GM18505 (cell line): ENCODE data around the gene MSANTD1.

ENCODE experiments used
- ATAC-seq: cut with Tn5 transposase; IDR thresholded peaks from one replicate; pipeline ENCODE4 v1.9.1; 2021; ENCODE audit not compliant: unreplicated experiment
- POLR2A ChIP-seq: IDR thresholded peaks from 4 replicates; pipeline ENCODE4 v1.6.1; 2011; ENCODE audit warnings: borderline replicate concordance; ENCODE audit not compliant: insufficient read depth, insufficient read length; ENCODE audit errors: extremely low read depth

Gene MSANTD1

DNA sequence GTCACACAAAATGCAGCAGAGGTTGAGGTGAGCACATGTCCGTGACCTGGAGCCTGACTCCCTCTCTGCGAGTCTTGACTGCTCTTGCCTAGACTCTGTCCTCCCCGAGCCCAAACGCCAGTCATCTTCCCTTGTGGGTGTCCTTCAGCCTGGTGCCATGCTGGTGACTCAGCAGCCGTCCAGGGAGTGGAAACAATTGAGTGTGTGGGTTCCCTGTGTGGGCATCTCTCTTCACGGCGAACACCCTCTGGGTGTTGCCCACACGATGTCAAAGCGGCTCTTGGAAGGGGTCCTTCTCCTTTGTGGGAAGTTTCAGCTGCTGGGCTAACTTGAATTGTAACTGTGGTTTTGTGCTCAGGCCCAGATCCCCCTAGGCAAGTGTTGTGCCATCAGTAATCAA, 17.5 kb upstream of the MSANTD1 start:
- ATAC-seq: no peak
- no peak for TF ChIP-seq POLR2A

DNA sequence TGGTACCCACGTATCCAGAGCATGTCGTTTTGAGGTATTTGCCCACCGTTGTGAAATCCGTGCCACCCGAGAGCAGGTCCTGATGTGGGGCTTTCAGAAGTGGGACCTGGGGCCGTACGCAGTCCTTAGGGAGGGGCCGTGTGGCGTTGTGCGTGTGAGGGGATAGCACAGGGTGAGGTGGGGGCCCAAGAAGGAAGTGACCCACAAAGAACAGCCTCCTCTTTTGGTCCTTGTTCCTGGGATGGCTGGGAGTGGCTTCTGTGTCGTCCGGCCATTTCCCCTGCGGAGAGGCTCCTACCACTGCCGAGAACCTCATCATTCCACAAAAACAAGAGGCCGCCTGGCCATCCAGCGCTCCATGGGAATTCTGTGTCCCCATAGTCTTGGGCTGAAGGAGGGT, 17.0 kb upstream of the MSANTD1 start:
- ATAC-seq: no peak
- no peak for TF ChIP-seq POLR2A

DNA sequence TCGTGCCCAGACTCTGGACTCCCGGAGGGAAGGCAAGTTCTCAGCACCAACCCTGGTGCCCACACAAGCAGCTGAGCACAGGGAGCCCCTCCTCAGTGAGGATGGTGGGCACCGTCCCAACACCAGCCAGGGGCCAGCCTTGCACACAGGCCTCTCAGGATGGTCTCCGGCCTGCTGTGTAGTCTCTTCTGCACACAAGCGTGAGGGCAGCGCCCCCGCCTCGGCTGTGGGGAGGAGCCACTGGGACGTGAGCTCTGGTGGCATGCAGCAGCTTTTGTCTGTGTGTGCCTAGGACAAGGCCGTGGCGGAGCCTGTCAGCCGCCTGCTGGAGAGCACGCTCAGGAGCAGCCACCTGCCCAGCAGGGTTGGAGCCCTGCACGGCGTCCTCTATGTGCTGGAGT, 16.1 kb upstream of the MSANTD1 start:
- no peak for ATAC-seq

DNA sequence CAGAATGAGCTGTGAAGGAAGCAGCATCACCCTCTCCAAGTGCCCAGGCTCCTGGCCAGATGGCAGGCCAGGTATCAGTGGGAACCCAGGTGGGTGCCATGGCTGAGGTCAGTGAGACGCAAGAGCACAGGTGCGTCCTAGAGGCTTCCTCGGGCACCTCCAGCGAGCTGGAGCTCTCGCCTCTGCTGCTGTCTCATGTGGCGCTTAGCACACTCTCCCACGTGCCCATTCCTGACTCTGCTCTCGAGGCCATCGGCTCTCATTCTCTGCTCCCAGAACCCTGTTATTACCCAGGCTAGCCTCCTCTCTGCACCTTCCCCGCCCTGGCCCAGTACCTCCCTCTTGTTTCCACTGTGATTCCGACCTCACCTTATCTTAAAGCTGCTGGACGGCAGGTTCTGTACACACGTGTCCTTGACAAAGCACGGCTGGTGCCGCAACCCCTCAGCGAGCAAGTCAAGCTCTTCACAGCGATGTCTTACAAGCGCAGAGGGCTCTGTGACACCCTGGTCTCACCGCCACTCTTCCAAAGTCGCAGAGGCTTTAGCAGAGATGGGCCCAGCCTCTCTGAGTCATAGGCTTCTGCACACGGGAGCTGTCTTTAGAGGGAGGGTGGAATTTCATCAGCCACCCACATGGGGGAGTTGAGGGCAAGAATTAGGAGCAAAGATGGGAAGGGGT, 15.4 kb upstream of the MSANTD1 start:
- no peak for TF ChIP-seq POLR2A
- ATAC-seq: no peak

More for the DNA sequence above, 16.1 kb upstream of the MSANTD1 start:
- peak; percentile 12 for TF ChIP-seq POLR2A

DNA sequence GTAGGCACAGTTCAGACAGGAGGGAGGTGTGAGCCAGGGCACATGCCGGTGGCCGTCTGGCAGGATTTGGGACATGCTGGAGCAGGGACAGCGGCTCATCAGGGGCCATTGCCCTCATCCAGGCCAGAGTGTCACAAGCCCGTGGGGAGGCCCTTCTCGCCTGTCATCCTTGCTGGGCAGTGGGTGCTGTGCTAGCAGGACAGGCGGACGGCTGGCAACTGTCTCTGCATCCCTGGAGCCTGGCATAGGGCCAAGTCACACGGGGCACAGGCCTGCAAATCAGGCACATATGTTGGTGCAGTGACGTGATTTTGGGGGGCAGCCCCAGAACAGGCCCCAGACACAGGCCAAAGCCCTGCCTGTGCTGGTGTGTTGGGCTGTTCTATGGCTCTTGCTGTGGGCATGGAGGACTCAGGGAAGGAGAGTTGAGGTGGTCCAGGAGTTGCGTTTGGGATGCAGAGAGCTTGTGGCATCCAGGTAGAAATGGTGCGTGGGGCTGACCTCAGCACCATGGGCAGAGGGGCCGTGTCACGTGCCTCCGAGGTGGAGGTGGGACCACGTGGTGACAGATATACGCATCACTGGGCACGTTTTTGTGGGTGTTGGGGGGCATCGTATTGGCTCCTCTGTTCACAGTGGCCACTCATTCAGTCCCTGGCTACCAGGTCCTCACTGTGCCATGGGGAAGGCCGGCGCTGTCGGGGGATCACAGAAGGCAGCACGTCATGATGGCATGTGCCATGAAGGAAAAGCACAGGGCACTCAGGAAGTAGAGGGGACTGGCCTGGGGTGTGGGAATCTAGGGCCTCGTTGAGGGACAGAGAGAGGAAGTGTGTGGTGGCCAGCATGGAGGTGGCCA, 14.6 kb upstream of the MSANTD1 start:
- TF ChIP-seq POLR2A: no peak
- ATAC-seq: no peak

DNA sequence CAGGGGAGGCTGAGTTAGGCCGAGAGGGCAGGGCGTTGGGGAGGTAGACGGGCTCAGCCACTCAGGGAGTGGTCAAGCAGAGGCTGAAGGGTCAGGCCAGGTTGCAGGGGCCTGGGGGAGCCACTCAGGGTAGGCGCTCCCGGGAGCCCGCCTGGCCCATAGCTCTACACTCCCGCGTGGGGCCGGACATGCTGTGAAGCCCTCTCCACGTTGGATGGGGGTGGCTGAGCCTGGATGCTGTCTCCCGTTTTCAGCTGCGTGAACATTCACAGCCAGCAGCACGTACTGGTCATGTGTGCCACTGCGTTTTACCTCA, 14.0 kb upstream of the MSANTD1 start:
- no peak for ATAC-seq
- TF ChIP-seq POLR2A: no peak

DNA sequence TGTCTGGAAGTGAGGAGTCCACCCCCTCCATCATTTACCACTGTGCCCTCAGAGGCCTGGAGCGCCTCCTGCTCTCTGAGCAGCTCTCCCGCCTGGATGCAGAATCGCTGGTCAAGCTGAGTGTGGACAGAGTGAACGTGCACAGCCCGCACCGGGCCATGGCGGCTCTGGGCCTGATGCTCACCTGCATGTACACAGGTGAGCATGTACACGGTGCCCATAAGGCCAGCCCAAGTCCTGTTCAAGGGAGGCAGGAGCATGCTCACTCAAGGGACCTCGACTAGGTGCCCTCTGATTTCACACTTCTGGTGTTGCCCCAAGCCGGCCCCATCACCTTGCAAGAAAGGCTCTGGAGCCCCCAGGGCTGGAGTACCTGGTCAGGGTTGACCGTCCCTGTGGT, 13.4 kb upstream of the MSANTD1 start:
- no peak for ATAC-seq
- TF ChIP-seq POLR2A: no peak

DNA sequence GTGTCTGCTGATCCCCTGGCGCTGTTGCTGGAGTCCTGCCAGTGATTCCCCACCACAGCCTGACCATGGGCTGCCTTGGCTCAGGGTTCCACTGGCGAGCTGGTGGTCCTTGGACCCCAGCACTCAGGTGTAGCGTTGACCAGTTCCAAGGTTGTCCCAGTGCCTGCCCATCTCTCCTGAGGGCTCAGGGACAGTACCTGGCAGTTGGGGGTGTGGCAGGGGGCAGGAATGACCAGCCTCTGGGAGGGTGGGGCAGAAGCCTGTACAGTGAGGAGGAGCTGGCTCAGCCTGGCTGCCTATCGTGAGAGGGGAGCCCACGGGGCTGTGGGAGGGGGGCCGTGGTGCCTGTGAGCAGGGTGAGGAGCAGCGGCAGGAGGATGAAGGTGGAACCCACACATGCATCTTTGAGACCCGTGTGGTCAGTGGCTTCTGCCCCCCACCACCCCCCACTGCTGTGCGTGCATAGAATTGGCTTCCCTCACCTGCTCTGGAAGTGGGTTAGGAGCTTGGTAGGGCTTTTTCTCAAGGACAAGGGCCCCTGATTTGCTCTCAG, 12.6 kb upstream of the MSANTD1 start:
- no peak for TF ChIP-seq POLR2A
- no peak for ATAC-seq

DNA sequence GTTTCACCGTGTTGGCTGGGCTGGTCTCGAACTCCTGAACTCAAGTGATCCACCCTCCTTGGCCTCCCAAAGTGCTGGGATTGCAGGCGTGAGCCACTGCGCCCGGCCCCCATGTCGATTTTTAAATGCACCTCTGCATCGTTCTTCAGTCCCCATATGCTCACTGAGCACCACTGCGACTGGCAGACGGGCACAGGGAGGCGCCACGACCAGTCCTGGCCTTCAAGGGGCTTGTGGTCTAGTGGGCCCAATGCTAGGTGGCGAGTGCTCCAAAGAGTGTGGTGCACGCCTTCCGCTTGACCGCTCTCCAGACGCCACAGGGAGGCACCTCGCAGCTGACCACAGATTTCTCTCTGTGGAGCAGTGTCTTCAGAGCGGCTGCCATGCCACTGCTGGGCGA, 11.7 kb upstream of the MSANTD1 start:
- no peak for ATAC-seq
- TF ChIP-seq POLR2A: no peak

DNA sequence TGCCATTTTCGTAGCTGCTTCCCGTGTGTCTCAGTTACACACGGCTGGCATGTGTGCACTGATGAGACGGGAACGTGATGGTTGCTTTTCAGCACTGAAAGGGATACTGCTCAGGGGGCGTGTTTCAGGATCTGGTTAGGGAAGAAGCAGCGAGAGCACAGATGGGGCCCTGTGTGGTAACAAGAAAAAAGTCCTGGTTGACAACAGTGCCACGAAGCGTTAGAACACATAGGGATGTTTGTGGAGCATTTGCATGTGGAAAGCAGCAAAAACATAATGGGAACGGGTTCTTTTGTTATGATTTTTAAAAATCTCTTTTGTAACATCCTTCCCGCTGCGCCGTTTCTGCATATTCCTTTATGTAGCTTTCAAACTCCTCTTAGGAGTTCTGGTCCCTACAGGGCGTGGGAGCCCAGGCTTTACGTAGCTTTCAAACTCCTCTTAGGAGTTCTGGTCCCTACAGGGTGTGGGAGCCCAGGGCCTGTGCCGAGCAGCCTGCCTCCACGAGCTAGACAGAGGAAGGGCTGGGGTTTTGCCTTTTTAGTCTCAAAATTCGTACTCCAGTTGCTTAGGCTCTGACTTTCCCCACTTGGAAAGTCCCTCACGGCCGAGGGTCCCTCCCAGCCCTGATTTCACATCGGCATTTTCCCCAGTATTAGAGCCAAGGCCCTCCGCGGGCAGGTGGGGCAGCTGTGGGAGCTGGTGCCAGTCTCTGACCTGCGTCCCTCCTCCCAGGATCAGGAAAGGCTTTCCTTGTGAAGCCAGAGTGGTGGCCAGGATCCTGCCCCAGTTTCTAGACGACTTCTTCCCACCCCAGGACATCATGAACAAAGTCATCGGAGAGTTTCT, 11.0 kb upstream of the MSANTD1 start:
- TF ChIP-seq POLR2A: no peak
- no peak for ATAC-seq

DNA sequence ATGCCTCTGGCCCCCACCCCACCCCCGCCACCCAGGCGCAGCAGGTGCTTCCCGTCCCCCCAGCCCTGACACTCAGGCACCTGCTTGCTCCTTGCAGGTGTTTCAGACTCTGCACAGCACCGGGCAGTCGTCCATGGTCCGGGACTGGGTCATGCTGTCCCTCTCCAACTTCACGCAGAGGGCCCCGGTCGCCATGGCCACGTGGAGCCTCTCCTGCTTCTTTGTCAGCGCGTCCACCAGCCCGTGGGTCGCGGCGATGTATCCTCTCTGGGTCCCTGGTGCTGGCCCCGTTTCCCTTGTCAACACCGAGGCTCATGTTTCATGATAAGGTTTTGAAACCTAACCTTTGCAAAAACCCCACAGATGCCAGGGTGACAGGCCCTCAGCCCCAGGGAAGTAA, 10.2 kb upstream of the MSANTD1 start:
- no peak for TF ChIP-seq POLR2A
- ATAC-seq: no peak

DNA sequence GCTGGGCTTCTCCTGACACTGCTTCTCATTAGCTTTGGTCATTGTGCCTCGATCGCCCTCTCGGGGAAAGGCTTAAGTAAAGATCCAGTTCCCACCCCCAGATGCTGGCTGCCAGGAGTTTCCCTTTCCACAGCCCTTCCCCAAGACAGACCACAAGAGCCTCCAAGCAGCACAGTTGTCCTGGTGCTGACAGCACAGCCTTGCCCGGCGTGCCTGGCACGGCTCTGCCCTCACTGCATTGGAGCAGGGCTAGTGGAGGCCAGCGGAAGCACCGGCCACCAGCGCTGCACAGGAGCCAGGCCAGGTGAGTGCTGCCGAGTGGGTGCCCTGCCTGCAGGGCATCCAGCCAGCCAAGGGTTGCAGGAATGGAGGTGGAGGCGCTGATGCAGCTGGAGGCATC, 9.7 kb upstream of the MSANTD1 start:
- no peak for ATAC-seq
- TF ChIP-seq POLR2A: no peak
